Measurements from ENCODE around the gene NCEH1. TPM values are rescaled to one million over a fixed set of nuclear protein-coding genes. Genes with fewer than 3 reads are reported as not detected.
A peak's percentile ranks its signal among the peaks of the same experiment; 100 is the strongest.

NCEH1 gene
- total RNA-seq, 1 donor from 2014 or later, result 2.3 TPM

GRCh38 chr3:172640751-172641150, 70.1 kb downstream of the NCEH1 start:
- H3K27me3 Mint-ChIP-seq (ENCODE audit: low read depth), result no peaks in the 10 kb centered on the region
- DNase-seq (ENCODE audit: low read depth, low spot score), result no peak
- peaks cover 2% of the 10 kb centered on the region for H3K9me3 Mint-ChIP-seq
- no peaks in the 10 kb centered on the region for H3K4me1 Mint-ChIP-seq
- H3K4me3 Mint-ChIP-seq, result no peak overlapping the region
- no peak overlapping the region for H3K27ac Mint-ChIP-seq (ENCODE audit: unreplicated experiment)
- peaks cover 6% of the 10 kb centered on the region for H3K36me3 Mint-ChIP-seq (ENCODE audit: low read depth)
- no peak for TF ChIP-seq CTCF (conservative IDR thresholded peaks at IDR 0.05)

- H3K4me1 Mint-ChIP-seq, result no peaks in the 10 kb centered on the region
- no peaks in the 10 kb centered on the region for H3K27me3 Mint-ChIP-seq (ENCODE audit: low read depth)
- H3K4me3 Mint-ChIP-seq, result no peak overlapping the region
- H3K27ac Mint-ChIP-seq (ENCODE audit: unreplicated experiment), result no peak overlapping the region
- TF ChIP-seq CTCF (conservative IDR thresholded peaks at IDR 0.05), result no peak
- DNase-seq (ENCODE audit: low read depth, low spot score), result no peak
- H3K9me3 Mint-ChIP-seq, result no peaks in the 10 kb centered on the region
- H3K36me3 Mint-ChIP-seq (ENCODE audit: low read depth), result peaks cover 12% of the 10 kb centered on the region
These were observed 75.3 kb downstream of the NCEH1 start for GRCh38 chr3:172635588-172635987.

- H3K9me3 Mint-ChIP-seq, result no peaks in the 10 kb centered on the region
- no peaks in the 10 kb centered on the region for H3K4me1 Mint-ChIP-seq
- no peak for DNase-seq (ENCODE audit: low read depth, low spot score)
- H3K36me3 Mint-ChIP-seq (ENCODE audit: low read depth), result peaks cover 12% of the 10 kb centered on the region
- TF ChIP-seq CTCF (conservative IDR thresholded peaks at IDR 0.05), result no peak
- no peaks in the 10 kb centered on the region for H3K27me3 Mint-ChIP-seq (ENCODE audit: low read depth)
- no peak overlapping the region for H3K27ac Mint-ChIP-seq (ENCODE audit: unreplicated experiment)
- H3K4me3 Mint-ChIP-seq, result no peak overlapping the region
These were observed 75.9 kb downstream of the NCEH1 start for GRCh38 chr3:172634948-172635347.

- H3K4me3 Mint-ChIP-seq, result no peak overlapping the region
- H3K27ac Mint-ChIP-seq (ENCODE audit: unreplicated experiment), result no peak overlapping the region
- H3K4me1 Mint-ChIP-seq, result no peaks in the 10 kb centered on the region
- no peak for DNase-seq (ENCODE audit: low read depth, low spot score)
- H3K36me3 Mint-ChIP-seq (ENCODE audit: low read depth), result peaks cover 10% of the 10 kb centered on the region
- H3K9me3 Mint-ChIP-seq, result no peaks in the 10 kb centered on the region
- H3K27me3 Mint-ChIP-seq (ENCODE audit: low read depth), result no peaks in the 10 kb centered on the region
- no peak for TF ChIP-seq CTCF (conservative IDR thresholded peaks at IDR 0.05)
These were observed 80.6 kb downstream of the NCEH1 start for GRCh38 chr3:172630316-172630715.

GRCh38 chr3:172629470-172629869, 81.4 kb downstream of the NCEH1 start:
- Mint-ChIP-seq H3K9me3 (no peaks in the 10 kb centered on the region), H3K27ac (ENCODE audit: unreplicated experiment) (peak overlapping the region; percentile 6), H3K4me3 (no peak overlapping the region), H3K36me3 (ENCODE audit: low read depth) (peaks cover 6% of the 10 kb centered on the region), H3K27me3 (ENCODE audit: low read depth) (no peaks in the 10 kb centered on the region), H3K4me1 (no peaks in the 10 kb centered on the region)
- no peak for DNase-seq (ENCODE audit: low read depth, low spot score)
- TF ChIP-seq CTCF (conservative IDR thresholded peaks at IDR 0.05), result no peak

All from neural crest cell (in vitro differentiated cells).